AG09319 (cell line): ENCODE results near the gene GALNT17.

Experiments
- DNase-seq: peaks from one replicate; pipeline ENCODE4 v3.0.0-alpha.2; 2010; ENCODE audit warnings: low read depth; ENCODE audit errors: extremely low read depth
- CTCF ChIP-seq: IDR thresholded peaks from 2 replicates; pipeline ENCODE4 v1.5.1; 2011; ENCODE audit warnings: low read depth, mild to moderate bottlenecking, inconsistent platforms, low read length, moderate library complexity

GALNT17 gene

GRCh38 chr7:71461572-71461971 lies 329.6 kb downstream of the GALNT17 start:
- no peak for DNase-seq
- TF ChIP-seq CTCF, result no peak

- no peak for DNase-seq
- no peak for TF ChIP-seq CTCF
These were observed 333.8 kb downstream of the GALNT17 start for GRCh38 chr7:71465741-71466189.

- no peak for TF ChIP-seq CTCF
- no peak for DNase-seq
These were observed 334.7 kb downstream of the GALNT17 start for GRCh38 chr7:71466448-71467145.

GRCh38 chr7:71470326-71470725 lies 338.4 kb downstream of the GALNT17 start:
- no peak for TF ChIP-seq CTCF
- no peak for DNase-seq

DNA sequence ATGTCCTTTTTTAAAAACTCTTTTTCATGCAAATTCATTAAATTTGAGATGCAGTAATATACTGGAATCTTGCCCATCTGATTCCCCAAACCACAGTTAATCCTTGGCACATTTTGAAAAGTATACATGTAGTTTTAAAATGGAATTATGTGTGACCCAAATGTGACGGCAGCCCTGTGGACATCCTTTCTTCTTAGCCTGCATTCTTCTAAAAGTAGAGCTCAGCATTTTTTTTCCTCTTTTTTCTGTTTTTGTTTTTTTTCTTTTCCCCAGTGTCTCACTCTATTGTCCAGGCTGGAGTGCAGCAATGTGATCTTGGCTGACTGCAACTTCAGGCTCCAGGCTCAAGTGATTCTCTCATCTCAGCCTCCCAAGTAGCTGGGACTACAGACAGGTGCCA lies 338.9 kb downstream of the GALNT17 start:
- TF ChIP-seq CTCF, result no peak
- no peak for DNase-seq

GRCh38 chr7:71472962-71473361 lies 341.0 kb downstream of the GALNT17 start:
- no peak for DNase-seq
- no peak for TF ChIP-seq CTCF

DNA sequence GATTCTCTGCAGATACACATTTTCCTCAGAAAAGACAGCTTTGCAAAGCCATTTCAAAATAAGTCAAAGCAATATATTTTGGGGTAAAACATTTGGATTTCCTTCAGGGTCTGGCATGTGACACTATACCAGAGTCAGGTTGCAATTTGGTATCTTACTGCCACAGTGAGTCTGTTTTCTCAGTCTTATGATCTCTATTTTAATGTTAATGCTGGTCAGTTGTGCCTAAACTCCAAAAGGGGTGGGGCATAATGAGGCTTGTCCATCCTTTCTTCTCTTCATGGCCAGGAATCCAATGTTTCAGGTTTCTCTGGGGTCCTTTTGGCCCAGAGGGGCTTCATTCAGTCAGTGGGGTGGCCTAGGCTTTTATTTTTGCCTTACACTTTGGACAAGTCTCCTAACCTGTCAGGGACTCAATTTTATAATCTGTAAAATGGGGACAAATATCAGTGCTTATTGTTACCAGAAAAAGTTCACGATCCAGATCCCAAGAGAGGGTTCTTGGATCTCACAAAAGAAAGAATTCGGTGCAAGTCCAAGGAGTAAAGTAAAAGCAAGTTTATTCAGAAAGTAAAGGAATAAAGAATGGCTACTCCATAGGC lies 341.5 kb downstream of the GALNT17 start:
- no peak for DNase-seq
- TF ChIP-seq CTCF, result no peak
